ENCODE measurements around the gene CDK18. TPM values are rescaled to one million over a fixed set of nuclear protein-coding genes. Genes with fewer than 3 reads are reported as not detected.

Gene CDK18
- total RNA-seq, 2 experiments from 2014 or later: 7.4 to 9.9 TPM

DNA sequence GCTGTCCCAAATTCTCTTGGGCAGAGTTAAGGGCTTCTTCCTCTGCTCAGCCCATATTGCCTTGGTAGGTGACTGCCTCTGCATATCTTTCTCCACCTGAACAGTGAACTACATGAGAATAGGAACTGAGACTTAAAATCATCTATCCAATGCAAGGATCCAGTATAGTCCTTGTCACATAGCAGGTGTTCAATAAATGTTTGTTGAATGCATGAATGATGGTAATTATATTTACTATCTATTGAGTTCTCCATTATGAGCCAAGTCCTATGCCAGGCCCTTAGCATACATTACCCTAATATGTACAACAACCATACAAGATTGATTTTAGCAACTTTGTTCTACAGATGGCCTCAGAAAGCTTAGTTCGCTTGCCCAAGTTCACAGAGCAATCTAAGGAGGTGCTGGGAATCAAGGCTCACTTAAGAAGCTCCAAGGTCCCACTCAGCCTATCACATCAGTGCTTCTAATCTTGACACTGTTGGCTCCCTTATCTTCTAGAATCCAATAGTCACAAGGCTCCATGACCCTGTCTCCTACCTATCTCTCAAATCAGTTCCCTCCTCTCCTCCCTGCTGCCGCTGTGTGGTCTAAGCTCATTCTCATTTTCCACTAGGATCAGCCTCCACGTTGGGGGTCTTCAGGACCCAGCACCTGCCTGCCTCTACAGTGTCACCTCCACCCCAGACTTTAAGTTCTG is 2.2 kb upstream of the CDK18 start:
- peaks cover 12% of the 10 kb centered on the region for H3K4me1 Mint-ChIP-seq
- POLR2A ChIA-PET: no interaction called here
- no peak overlapping the region for H3K27ac Mint-ChIP-seq
- H3K36me3 Mint-ChIP-seq: no peaks in the 10 kb centered on the region
- DNase-seq (no peak), ATAC-seq (ENCODE audit: low read depth) (no peak)
- H3K4me3 Mint-ChIP-seq: no peak overlapping the region
- no peaks in the 10 kb centered on the region for H3K9me3 Mint-ChIP-seq
- peaks cover 2% of the 10 kb centered on the region for H3K27me3 Mint-ChIP-seq

DNA sequence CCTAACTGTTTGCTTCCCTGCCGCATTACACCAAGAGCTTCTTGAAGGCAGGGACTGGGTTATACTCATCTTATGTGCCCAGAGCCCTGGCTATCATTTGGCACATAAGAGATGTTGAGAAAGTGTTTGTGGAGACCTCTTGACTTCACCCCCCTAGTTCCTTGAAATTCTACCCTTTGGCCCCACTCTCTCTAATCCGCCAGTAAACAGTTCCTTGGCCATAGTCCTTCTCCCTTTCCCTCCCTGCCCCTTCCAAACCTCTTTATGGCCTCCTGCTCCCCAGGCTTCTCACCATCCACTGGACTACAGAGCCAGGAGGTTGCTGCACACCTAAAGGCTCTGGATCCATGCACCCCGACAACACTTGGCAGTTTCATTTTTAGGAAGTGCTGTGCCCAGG is 1.5 kb upstream of the CDK18 start:
- Mint-ChIP-seq H3K27ac (no peak overlapping the region), H3K4me3 (no peak overlapping the region), H3K36me3 (no peaks in the 10 kb centered on the region), H3K9me3 (no peaks in the 10 kb centered on the region), H3K27me3 (peaks cover 2% of the 10 kb centered on the region), H3K4me1 (peaks cover 12% of the 10 kb centered on the region)
- ATAC-seq (ENCODE audit: low read depth): no peak
- DNase-seq: no peak
- POLR2A ChIA-PET: no interaction called here

DNA sequence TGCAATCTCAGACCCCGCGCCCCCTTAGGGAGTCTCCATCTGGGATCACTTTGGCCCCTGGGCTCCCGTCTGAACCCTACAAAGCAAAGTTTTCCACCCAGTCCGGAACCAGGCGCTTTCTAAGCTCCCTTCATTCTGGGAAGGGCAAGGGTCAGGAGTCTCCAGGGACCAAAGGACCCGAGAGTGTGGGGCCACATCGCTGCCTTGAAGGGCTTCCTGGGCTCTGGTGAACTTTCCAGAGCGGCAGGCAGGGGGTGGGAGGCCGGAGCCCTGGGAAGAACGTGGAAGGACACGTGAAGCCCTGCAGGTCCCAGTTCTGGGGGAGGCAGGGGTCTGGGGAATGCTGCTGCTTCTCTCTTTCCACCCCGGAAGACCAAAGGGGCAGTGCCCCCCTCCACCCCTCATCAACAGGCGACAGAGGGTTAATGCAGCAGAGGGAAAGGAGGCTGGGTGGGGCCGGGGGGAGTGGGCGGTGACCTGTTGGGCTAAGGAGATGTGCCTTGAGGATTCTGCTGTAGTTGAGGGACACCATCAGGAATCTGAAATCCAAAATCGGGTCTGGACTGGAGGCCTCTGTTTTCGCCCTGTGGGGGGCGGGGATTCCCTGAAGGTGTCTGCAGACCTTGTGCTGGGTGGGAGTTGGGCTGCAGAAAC is 734 bp downstream of the CDK18 start:
- Mint-ChIP-seq H3K27me3 (peaks cover 2% of the 10 kb centered on the region), H3K4me3 (peak overlapping the region; percentile 85), H3K9me3 (no peaks in the 10 kb centered on the region), H3K27ac (peak overlapping the region; percentile 45), H3K4me1 (peaks cover 12% of the 10 kb centered on the region), H3K36me3 (no peaks in the 10 kb centered on the region)
- ATAC-seq (ENCODE audit: low read depth) (peak; percentile 5), DNase-seq (no peak)
- POLR2A ChIA-PET: no interaction called here

DNA sequence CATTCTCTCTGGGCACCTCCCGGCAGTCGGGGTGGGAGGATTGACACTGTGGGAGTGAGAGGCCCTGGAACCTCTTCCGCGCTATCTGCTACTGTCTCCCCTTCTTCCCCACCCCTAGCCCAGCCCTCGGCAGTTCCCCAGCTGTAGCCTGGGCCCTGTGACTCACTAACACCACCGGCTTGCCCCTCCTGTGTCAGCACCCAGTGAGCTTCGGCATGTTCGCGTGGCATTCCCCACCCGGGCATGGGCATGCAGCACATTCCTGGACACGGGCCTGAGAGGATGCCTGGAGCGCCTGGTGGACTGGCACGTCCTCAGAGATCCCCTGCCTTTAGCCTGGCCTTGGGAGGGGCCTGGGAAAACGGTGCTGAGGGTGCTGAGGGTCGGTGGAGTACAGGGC is 1.3 kb downstream of the CDK18 start:
- ATAC-seq (ENCODE audit: low read depth) (no peak), DNase-seq (no peak)
- peak overlapping the region; percentile 85 for H3K4me3 Mint-ChIP-seq
- POLR2A ChIA-PET: no interaction called here
- no peaks in the 10 kb centered on the region for H3K36me3 Mint-ChIP-seq
- H3K9me3 Mint-ChIP-seq: no peaks in the 10 kb centered on the region
- H3K4me1 Mint-ChIP-seq: peaks cover 12% of the 10 kb centered on the region
- no peak overlapping the region for H3K27ac Mint-ChIP-seq
- peaks cover 2% of the 10 kb centered on the region for H3K27me3 Mint-ChIP-seq

DNA sequence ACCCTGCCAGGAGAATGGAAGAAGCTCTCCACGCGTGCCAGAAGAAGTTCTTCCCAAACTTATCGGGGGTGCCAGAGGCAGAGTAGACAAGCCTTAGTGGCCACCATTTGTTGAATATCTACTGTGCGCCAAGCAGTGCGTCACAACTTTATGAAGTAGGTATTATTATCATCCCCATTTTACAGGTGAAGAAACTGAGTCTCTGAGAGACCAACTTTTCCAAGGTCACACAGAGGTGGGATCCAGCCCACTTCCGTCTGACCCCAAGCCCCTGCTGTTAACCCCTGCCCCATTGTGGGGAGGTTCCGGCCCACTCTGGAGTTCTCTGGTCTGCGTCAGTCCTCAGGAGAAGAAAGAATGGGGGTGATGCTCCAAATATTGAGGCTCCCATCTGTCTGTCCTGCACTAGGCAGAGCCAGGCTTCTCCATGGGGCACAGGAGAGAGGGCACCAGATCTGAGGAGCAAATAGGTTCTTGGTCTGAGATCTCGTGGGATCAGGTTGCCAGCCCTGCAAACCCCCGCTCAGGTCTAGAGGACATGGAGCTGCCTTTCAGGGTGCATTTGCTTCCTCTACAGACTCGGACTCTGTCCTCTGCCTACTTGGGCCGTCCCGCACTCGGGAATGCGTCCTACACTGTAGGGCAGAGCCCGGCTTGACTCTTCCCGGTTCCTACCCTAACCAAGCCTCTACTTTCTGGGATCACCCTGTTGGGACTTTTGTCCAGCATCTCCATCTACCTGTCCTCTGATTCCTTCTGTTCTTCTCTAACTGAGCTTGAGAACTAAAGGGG is 2.1 kb downstream of the CDK18 start:
- ATAC-seq (ENCODE audit: low read depth) (no peak), DNase-seq (no peak)
- no peak overlapping the region for H3K4me3 Mint-ChIP-seq
- H3K27me3 Mint-ChIP-seq: peaks cover 2% of the 10 kb centered on the region
- H3K27ac Mint-ChIP-seq: no peak overlapping the region
- no peaks in the 10 kb centered on the region for H3K9me3 Mint-ChIP-seq
- H3K4me1 Mint-ChIP-seq: peaks cover 12% of the 10 kb centered on the region
- POLR2A ChIA-PET: no interaction called here
- no peaks in the 10 kb centered on the region for H3K36me3 Mint-ChIP-seq

DNA sequence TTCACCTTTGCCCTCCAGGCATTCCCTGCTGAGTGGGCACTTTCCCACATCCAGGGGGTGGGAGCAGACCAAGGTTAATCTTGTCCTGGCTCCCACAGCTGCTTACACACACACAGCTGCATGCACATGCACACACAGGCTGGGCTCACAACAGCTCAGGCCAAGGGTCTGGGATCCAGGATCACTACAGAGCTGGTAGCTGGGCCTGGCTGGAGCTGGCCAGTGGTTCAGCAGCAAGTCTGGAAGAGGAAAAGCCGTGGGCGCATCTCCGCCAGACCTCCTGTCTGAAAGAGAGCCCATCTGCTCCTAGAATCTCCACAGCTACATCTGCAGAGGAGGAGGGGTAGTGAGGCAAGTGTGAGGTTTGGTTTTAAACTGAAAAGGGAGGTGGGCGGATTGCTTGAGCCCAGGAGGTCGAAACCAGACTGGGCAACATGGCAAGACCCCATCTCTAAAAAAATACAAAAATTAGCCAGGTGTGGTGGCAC is 3.8 kb downstream of the CDK18 start:
- Mint-ChIP-seq H3K4me1 (peaks cover 20% of the 10 kb centered on the region), H3K9me3 (no peaks in the 10 kb centered on the region), H3K27me3 (no peaks in the 10 kb centered on the region), H3K27ac (no peak overlapping the region), H3K36me3 (no peaks in the 10 kb centered on the region), H3K4me3 (no peak overlapping the region)
- ATAC-seq (ENCODE audit: low read depth): no peak
- no peak for DNase-seq
- POLR2A ChIA-PET: no interaction called here

DNA sequence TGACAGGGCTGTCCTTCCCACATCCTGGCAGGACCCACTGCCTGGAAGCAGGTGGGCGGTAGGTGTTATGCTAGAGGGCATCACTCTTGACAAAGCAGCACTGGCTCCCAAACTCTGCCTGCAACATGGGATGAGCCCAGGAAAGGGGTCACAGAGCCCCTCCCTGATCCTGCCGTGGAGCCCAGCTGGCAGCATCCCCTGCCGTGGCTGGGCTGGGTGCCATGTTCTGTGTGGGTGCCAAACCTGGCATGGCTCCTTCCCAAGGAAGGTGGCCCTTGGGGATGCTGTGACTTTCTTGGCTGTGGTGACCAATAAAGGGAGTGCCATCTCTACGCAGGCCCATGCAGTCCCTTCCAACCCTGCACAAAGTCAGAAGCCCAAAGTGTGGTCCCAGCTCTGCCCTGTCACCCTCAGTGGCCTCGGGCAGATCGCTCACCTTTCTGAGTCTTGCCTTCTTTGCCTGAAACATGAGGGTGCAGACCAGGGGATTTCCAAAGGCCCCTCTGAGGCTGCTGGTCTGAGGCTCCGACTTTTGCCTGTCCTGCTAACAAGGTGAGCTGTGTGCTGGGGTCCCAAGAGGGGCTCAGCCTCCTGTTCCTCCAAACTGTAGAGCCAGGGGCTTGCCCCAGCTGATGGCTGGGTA is 6.0 kb downstream of the CDK18 start:
- POLR2A ChIA-PET: no interaction called here
- no peak for DNase-seq
- peaks cover 14% of the 10 kb centered on the region for H3K4me1 Mint-ChIP-seq
- ATAC-seq (ENCODE audit: low read depth): no peak
- no peaks in the 10 kb centered on the region for H3K9me3 Mint-ChIP-seq
- H3K36me3 Mint-ChIP-seq: no peaks in the 10 kb centered on the region
- H3K27ac Mint-ChIP-seq: peak overlapping the region; percentile 45
- no peaks in the 10 kb centered on the region for H3K27me3 Mint-ChIP-seq
- H3K4me3 Mint-ChIP-seq: no peak overlapping the region

DNA sequence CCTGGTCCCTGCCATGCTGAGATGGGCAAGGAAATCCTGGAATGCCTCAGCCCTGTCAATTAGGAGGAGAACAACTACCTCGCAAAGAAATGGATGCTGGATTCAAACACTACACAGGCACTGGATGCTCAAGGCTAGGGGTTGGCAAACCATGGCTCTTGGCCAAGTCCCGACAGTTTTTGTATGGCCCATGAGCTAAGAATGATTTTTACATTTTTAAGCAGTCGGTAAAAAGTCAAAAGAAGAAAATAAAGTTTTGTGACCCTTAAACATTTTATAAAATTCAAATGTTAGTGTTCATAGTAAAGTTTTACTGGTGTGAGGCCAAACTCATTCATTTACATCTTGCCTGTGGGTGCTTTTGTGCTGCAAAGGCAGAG is 6.5 kb downstream of the CDK18 start:
- DNase-seq (no peak), ATAC-seq (ENCODE audit: low read depth) (no peak)
- Mint-ChIP-seq H3K4me1 (peaks cover 10% of the 10 kb centered on the region), H3K36me3 (no peaks in the 10 kb centered on the region), H3K27ac (no peak overlapping the region), H3K9me3 (no peaks in the 10 kb centered on the region), H3K4me3 (no peak overlapping the region), H3K27me3 (no peaks in the 10 kb centered on the region)
- POLR2A ChIA-PET: no interaction called here

DNA sequence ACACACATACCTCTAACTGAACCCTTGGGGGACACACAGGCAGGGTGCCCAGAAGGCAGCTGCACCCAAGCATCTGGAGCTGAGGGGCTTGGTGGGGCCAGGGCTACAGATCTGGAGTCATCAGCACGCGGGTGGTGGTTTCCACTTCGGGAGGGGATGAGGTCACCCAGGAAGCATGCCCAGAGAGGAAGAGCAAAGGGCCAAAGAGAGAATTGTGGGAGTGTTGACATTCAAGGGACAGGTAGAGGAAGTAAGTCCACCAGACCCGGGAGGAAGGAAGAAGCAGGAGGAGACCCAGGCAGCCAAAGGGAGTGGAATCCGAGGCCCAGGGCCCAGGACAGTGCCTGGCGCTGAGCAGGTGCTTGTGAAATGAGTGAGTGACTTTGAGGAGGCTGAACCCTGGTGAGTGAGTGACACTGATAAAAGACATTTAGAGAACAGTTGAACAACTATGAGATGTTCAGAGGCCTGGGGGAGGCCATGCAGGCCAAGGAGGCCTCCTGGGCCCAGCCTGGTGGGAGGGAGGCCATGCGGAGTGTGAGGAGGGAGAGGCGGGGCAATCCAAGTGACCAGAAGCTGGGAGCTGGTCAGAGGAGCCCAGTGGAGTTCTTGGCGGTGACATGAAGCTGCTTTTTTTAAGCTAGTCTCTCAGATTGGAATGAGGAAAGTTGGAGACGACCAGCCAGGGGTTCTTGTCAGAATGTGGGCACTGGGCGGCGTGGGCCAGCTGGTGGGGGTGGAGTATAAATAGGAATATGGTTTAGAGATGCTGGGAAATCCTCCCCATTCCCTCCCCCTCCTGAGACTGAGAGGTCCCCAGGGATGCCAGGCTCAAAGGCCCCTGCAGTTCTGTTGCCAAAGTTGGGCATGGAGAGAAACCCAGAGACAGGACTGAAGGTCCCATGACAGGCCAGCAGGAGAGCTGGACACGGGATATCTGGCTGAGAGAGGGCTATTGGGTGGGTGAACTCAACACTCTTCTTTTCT is 7.9 kb downstream of the CDK18 start:
- Mint-ChIP-seq H3K4me1 (peaks cover 10% of the 10 kb centered on the region), H3K27me3 (no peaks in the 10 kb centered on the region), H3K4me3 (no peak overlapping the region), H3K36me3 (no peaks in the 10 kb centered on the region), H3K9me3 (no peaks in the 10 kb centered on the region), H3K27ac (no peak overlapping the region)
- no peak for DNase-seq
- ATAC-seq (ENCODE audit: low read depth): no peak
- POLR2A ChIA-PET: no interaction called here

DNA sequence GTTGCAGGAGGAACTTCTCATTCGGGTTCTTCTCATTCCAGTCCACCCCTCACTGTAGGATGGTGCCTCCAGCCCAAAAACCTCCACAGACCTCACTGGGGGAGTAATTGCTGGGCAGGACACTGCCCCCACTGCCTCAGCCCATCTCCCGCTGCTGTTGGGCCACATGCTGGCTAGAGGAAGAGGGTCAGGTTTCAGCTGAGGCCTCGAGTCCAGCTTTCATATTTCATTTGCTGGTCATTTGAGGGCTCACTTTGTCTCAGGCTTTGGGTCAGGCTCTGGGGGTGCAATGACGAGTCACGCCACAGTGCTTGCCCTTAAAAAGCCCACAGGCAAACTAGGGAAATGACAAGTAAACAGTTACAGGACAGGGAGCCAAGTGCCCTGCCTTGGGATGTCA is 9.3 kb downstream of the CDK18 start:
- Mint-ChIP-seq H3K9me3 (no peaks in the 10 kb centered on the region), H3K36me3 (no peaks in the 10 kb centered on the region), H3K27ac (peak overlapping the region; percentile 52), H3K4me1 (peaks cover 10% of the 10 kb centered on the region), H3K27me3 (no peaks in the 10 kb centered on the region), H3K4me3 (no peak overlapping the region)
- DNase-seq (no peak), ATAC-seq (ENCODE audit: low read depth) (no peak)
- POLR2A ChIA-PET: no interaction called here

DNA sequence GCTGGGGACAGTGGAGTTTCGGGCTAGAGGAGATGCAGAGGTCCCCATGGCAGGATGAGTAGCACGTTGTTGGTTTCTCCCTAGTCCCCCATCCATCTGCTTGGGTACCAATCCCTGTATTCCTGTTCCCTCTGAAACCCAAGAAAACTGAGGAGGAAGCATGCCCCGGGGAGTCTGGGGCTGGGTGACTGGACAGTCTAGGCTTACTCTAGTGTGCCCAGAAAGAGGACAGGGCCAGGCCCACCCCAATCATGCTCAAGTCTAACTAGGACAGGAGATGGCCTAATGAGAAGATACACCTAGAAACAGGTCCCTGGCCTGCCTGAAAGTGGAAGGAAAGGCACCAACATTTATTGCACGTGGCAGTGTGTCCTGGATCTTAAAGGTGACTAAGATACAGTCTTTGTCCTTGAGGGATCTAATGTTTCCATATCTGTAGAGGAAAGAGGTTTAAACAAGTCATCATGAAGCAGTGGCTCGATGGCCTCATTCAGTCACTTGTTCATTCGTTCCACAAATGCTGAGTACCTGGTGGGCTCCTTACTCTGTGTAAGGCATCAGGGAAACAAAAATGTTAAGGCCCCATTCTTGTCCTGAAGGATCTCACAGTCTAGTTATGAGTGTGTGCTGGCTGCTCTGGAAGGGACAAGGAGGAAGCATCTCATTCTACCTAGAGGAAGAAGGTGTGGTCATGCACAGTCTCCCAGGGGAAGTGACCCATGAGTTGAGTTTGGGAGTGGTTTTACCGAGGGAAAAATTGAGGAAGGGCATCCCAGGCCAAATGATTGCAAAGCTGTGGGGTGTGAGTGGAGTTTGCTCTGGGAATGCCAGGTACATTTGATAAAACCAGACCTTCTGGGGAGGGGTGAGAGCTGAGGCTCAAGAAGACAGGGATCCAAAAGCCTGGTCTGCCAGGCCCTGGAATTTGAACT is 10.0 kb downstream of the CDK18 start:
- ATAC-seq (ENCODE audit: low read depth) (no peak), DNase-seq (no peak)
- no peaks in the 10 kb centered on the region for H3K36me3 Mint-ChIP-seq
- POLR2A ChIA-PET: no interaction called here
- peaks cover 10% of the 10 kb centered on the region for H3K4me1 Mint-ChIP-seq
- H3K27me3 Mint-ChIP-seq: no peaks in the 10 kb centered on the region
- H3K4me3 Mint-ChIP-seq: no peak overlapping the region
- H3K27ac Mint-ChIP-seq: peak overlapping the region; percentile 52
- no peaks in the 10 kb centered on the region for H3K9me3 Mint-ChIP-seq

DNA sequence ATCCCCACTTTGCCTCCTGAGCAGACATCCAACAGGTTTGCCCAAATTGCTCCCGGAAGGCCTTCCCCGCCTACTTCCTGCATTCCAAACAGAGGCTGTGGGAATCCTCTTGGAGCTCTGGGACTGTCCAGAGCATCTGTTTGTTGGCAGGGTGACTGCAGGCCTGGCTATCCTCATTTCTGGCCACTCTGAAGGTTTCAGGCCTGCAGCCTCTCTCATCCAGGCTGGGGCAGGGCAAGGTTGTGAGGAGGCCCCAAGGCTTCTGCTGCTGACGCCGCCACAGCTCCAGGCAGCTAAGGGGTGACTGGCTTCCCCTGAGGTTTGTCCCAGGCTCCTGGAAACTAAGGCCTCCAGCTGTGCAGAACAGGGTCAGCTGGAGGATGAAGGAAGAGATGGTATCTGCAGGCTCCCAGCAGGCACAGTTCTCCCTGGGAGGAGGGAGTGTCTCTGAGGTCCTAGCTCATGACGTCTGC is 11.3 kb downstream of the CDK18 start:
- ATAC-seq (ENCODE audit: low read depth) (no peak), DNase-seq (no peak)
- H3K4me1 Mint-ChIP-seq: peaks cover 10% of the 10 kb centered on the region
- H3K36me3 Mint-ChIP-seq: no peaks in the 10 kb centered on the region
- no peaks in the 10 kb centered on the region for H3K9me3 Mint-ChIP-seq
- POLR2A ChIA-PET: no interaction called here
- no peak overlapping the region for H3K4me3 Mint-ChIP-seq
- H3K27me3 Mint-ChIP-seq: no peaks in the 10 kb centered on the region
- no peak overlapping the region for H3K27ac Mint-ChIP-seq
